ENCODE data around the gene XCR1.

The XCR1 gene

GRCh38 chr3:45986303-45986982 is 40.8 kb downstream of the XCR1 start:
- peaks cover 12% of the 10 kb centered on the region for H3K36me3 ChIP-seq (ENCODE audit: control insufficient read depth, insufficient read depth, low read length)
- peak overlapping the region; percentile 67 for H3K9ac ChIP-seq (ENCODE audit: low read length)
- no peaks in the 10 kb centered on the region for H3K27me3 ChIP-seq (ENCODE audit: control insufficient read depth, insufficient read depth, low read length)
- no peaks in the 10 kb centered on the region for H3K9me3 ChIP-seq (ENCODE audit: control insufficient read depth, low read length)
- H3K4me3 ChIP-seq (ENCODE audit: low read length): no peak overlapping the region
- peaks cover 88% of the 10 kb centered on the region for H3K4me1 ChIP-seq (ENCODE audit: control insufficient read depth, insufficient read depth, low read length)

DNA sequence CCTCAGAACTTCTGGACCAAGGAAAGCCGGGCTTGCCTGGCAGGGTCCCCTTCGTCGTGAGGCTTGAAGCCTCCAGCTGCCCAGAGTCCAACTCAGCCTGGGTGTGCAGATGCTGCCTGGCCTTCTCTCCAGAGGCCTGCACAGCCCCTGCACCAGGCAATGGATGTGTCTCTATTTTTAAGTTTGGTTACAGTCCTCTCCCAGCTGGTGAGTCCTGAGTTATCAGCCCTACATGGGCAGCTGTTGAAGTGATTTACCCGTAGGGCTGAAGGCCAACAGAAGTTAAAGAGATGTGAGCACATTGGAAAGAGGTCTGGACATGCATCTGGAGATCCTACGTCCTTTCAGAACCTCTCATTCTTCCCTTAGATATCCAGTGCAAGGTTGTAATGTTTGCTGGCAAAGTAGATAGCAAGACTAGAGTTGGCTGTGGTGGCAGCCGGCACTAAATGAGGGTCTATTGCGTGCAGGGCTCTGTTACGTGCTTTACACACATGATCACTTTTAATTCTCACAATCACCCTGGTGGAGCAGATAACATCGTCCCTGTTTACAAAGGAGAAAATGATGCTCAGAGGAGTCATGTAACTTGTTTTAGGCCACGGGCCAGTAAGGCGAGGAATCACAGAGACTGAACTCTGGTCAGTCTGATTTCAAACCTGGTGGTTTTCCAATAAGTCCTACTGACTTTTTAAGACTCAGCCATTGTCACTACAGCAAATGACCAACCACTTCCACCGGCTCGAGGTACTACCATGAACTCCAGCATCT is 41.6 kb downstream of the XCR1 start:
- Histone ChIP-seq H3K9ac (ENCODE audit: low read length) (peak overlapping the region; percentile 67), H3K9me3 (ENCODE audit: control insufficient read depth, low read length) (no peaks in the 10 kb centered on the region), H3K27me3 (ENCODE audit: control insufficient read depth, insufficient read depth, low read length) (no peaks in the 10 kb centered on the region), H3K4me1 (ENCODE audit: control insufficient read depth, insufficient read depth, low read length) (peaks cover 94% of the 10 kb centered on the region), H3K36me3 (ENCODE audit: control insufficient read depth, insufficient read depth, low read length) (peaks cover 15% of the 10 kb centered on the region), H3K4me3 (ENCODE audit: low read length) (no peak overlapping the region)

DNA sequence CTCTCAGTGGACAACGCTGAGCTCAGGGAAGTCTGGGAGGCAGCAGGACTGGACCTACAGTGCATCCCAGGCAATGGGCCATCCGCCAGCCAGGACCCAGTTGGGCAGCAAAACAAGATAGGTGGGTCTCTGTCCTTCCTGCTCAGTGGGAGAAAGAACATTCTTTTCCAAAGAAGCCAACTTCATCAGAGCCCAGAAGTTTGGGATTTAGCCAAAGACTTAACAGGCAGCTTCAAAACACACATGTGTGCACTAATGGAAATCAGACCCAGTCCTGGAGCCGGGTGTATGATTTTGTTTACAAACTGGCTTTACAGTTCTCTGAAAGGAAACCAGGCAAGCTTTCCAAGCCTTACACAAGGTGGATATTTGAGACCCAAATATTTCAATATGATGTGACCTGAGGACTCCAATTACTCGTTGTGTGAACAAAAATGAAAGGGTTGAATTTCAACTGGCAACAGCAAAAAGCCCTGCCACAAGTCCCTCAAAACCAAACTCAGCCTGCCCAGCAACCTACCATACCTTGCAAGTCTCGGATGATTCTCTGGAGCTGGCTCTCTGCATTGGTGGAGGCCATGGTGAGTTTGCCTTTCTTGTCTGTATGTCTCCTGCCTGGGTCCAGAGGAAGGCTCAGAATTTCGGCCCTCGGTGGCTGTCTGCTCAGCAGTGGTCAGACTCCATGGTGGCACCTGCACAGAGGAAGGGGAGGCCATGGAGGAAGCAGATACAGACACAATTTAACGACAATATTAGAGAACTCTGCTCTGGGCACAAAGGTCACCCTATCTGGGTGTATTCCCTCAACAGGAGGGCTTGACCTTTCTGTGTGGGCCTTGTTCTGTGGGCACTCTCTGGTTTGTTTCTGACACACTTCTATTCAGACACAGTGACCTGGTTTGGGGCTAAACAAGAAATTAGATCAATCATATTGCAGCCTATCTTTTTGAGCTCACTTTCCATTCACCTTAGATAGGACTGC is 42.7 kb downstream of the XCR1 start:
- H3K4me1 ChIP-seq (ENCODE audit: control insufficient read depth, insufficient read depth, low read length): peaks cover 87% of the 10 kb centered on the region
- H3K9me3 ChIP-seq (ENCODE audit: control insufficient read depth, low read length): no peaks in the 10 kb centered on the region
- no peaks in the 10 kb centered on the region for H3K27me3 ChIP-seq (ENCODE audit: control insufficient read depth, insufficient read depth, low read length)
- peak overlapping the region; percentile 67 for H3K9ac ChIP-seq (ENCODE audit: low read length)
- H3K4me3 ChIP-seq (ENCODE audit: low read length): no peak overlapping the region
- H3K36me3 ChIP-seq (ENCODE audit: control insufficient read depth, insufficient read depth, low read length): peaks cover 15% of the 10 kb centered on the region

GRCh38 chr3:45983770-45984169 is 43.5 kb downstream of the XCR1 start:
- Histone ChIP-seq H3K9me3 (ENCODE audit: control insufficient read depth, low read length) (no peaks in the 10 kb centered on the region), H3K4me1 (ENCODE audit: control insufficient read depth, insufficient read depth, low read length) (peaks cover 85% of the 10 kb centered on the region), H3K4me3 (ENCODE audit: low read length) (no peak overlapping the region), H3K9ac (ENCODE audit: low read length) (no peak overlapping the region), H3K27me3 (ENCODE audit: control insufficient read depth, insufficient read depth, low read length) (no peaks in the 10 kb centered on the region), H3K36me3 (ENCODE audit: control insufficient read depth, insufficient read depth, low read length) (peaks cover 15% of the 10 kb centered on the region)

DNA sequence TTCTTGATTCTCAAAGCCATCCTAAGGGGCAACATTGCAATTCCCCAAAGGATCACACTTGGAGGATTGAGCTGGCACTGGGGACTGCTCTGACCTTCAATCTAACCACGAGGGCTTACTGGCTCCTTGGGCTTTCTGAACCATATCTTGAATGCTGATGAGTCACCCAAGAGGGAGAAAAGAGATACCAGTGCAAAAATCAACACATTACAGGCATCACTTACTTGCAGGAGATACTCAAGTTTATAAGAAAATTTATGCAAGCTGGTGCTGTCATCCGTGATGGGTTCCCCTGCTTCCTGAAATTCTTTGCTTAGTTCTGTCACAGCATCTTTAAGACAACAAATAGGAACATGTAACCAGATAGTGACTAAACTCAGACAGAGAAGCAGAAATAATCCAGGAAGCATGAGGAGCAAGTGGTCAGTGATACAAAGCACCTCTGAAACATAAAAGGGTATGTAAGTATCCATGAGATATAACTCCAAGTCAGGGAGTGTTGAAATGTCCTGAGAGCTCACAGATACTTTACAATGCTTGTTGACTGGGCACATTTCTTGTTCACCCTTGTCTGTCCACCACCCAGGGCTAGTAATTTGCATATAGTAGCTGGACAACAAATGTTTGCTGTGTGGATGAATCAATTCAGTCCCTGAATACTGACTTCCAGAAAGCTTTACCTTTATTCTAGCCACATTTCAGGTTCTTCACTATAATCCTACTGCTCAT is 45.8 kb downstream of the XCR1 start:
- H3K36me3 ChIP-seq (ENCODE audit: control insufficient read depth, insufficient read depth, low read length): peaks cover 15% of the 10 kb centered on the region

DNA sequence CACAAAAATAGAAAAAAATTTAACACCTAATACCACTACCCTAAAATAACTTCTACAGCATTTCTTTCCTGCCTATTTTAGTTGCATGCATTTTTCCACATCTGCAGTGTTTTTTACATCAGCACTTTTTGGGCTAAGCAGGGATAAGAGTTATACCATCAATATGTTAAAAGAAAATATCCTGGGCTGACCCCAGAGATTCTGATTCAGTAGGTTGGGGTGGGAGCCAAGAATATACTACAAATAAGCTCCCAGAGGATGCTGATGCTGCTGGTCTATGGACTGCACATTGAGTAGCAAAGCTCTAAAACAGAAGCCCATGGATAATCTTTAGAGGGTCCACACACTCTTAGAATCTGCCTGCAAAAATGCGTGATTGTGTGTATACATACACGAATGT is 46.5 kb downstream of the XCR1 start:
- H3K9ac ChIP-seq (ENCODE audit: low read length): no peak overlapping the region
- no peak overlapping the region for H3K4me3 ChIP-seq (ENCODE audit: low read length)
- no peaks in the 10 kb centered on the region for H3K9me3 ChIP-seq (ENCODE audit: control insufficient read depth, low read length)
- peaks cover 15% of the 10 kb centered on the region for H3K36me3 ChIP-seq (ENCODE audit: control insufficient read depth, insufficient read depth, low read length)
- peaks cover 80% of the 10 kb centered on the region for H3K4me1 ChIP-seq (ENCODE audit: control insufficient read depth, insufficient read depth, low read length)
- no peaks in the 10 kb centered on the region for H3K27me3 ChIP-seq (ENCODE audit: control insufficient read depth, insufficient read depth, low read length)

More for the DNA sequence above, 45.8 kb downstream of the XCR1 start:
- no peaks in the 10 kb centered on the region for H3K27me3 ChIP-seq (ENCODE audit: control insufficient read depth, insufficient read depth, low read length)
- no peak overlapping the region for H3K4me3 ChIP-seq (ENCODE audit: low read length)
- H3K9ac ChIP-seq (ENCODE audit: low read length): no peak overlapping the region
- peaks cover 82% of the 10 kb centered on the region for H3K4me1 ChIP-seq (ENCODE audit: control insufficient read depth, insufficient read depth, low read length)
- no peaks in the 10 kb centered on the region for H3K9me3 ChIP-seq (ENCODE audit: control insufficient read depth, low read length)

GRCh38 chr3:45980229-45980813 is 47.0 kb downstream of the XCR1 start:
- Histone ChIP-seq H3K9me3 (ENCODE audit: control insufficient read depth, low read length) (no peaks in the 10 kb centered on the region), H3K9ac (ENCODE audit: low read length) (no peak overlapping the region), H3K4me1 (ENCODE audit: control insufficient read depth, insufficient read depth, low read length) (peaks cover 78% of the 10 kb centered on the region), H3K27me3 (ENCODE audit: control insufficient read depth, insufficient read depth, low read length) (no peaks in the 10 kb centered on the region), H3K4me3 (ENCODE audit: low read length) (no peak overlapping the region), H3K36me3 (ENCODE audit: control insufficient read depth, insufficient read depth, low read length) (peaks cover 15% of the 10 kb centered on the region)

DNA sequence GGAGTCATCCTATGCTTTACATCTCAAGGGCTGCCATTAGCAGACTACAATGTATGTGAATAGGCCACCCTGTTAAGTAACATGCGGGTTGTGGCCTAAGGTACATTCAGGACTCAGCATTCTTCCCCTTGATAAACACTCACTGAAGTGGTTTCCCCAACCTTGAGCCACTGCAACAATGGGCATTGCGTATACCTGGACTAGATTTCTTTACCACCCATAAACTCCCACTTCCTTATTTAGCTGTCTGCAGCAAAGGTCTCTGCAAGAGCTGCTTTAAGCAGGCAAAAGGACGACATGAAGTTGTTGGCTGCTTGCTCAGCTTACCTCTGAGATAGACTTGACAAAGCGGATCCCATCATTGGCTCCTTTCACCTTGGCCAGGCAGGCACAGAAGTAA is 47.9 kb downstream of the XCR1 start:
- Histone ChIP-seq H3K36me3 (ENCODE audit: control insufficient read depth, insufficient read depth, low read length) (peaks cover 15% of the 10 kb centered on the region), H3K9ac (ENCODE audit: low read length) (no peak overlapping the region), H3K9me3 (ENCODE audit: control insufficient read depth, low read length) (no peaks in the 10 kb centered on the region), H3K4me3 (ENCODE audit: low read length) (no peak overlapping the region), H3K27me3 (ENCODE audit: control insufficient read depth, insufficient read depth, low read length) (no peaks in the 10 kb centered on the region), H3K4me1 (ENCODE audit: control insufficient read depth, insufficient read depth, low read length) (peaks cover 70% of the 10 kb centered on the region)

DNA sequence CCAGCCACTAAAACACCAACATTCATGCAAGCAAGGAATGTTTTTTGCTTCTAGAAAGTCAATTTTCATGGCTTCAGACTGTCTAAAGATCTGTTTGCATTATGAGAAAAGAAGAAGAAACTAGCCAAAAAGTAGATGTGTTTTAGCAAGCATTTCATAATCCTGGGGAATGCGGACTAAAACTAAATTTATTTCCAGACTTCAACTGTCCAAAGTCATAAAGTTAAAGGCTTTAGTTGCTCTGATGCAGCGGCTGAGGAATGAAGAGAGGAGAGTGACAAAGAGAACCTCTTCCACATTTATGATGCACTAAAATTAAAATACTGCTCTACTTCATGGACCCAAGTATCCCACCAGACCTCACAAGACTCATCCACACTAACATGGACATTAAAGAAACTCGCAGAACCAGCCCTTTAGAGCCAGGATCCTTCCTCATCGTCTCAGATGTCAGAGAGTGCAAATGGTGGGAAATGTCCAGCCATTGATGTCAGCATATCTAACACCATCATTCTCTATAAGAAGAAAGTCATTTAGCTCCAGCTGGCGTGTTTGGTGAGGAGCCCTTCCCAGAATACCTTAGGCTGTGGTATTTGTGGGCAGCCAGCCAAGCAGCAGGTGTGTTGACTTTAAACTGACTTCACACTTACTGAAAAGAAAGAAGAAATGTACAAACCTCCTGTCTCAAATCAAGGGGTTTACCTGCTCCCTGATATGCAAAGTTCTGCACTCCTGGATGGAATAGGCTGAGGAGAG is 49.1 kb downstream of the XCR1 start:
- Histone ChIP-seq H3K4me1 (ENCODE audit: control insufficient read depth, insufficient read depth, low read length) (peaks cover 58% of the 10 kb centered on the region), H3K36me3 (ENCODE audit: control insufficient read depth, insufficient read depth, low read length) (peaks cover 14% of the 10 kb centered on the region)

GRCh38 chr3:45976191-45977091 is 50.8 kb downstream of the XCR1 start:
- no peaks in the 10 kb centered on the region for H3K27me3 ChIP-seq (ENCODE audit: control insufficient read depth, insufficient read depth, low read length)
- H3K36me3 ChIP-seq (ENCODE audit: control insufficient read depth, insufficient read depth, low read length): peaks cover 3% of the 10 kb centered on the region
- H3K4me3 ChIP-seq (ENCODE audit: low read length): no peak overlapping the region
- H3K9me3 ChIP-seq (ENCODE audit: control insufficient read depth, low read length): no peaks in the 10 kb centered on the region
- H3K4me1 ChIP-seq (ENCODE audit: control insufficient read depth, insufficient read depth, low read length): peaks cover 43% of the 10 kb centered on the region
- no peak overlapping the region for H3K9ac ChIP-seq (ENCODE audit: low read length)

More for the DNA sequence above, 49.1 kb downstream of the XCR1 start:
- H3K27me3 ChIP-seq (ENCODE audit: control insufficient read depth, insufficient read depth, low read length): no peaks in the 10 kb centered on the region
- no peak overlapping the region for H3K9ac ChIP-seq (ENCODE audit: low read length)
- no peaks in the 10 kb centered on the region for H3K9me3 ChIP-seq (ENCODE audit: control insufficient read depth, low read length)
- no peak overlapping the region for H3K4me3 ChIP-seq (ENCODE audit: low read length)
